Right lobe of liver (tissue), 4 donors: ENCODE results near the gene SPON1.

ENCODE experiments used
- POLR2A ChIP-seq: fragments of 450-650 bp; IDR thresholded peaks from one replicate; pipeline ENCODE4 v1.6.1; 2017; ENCODE audit warnings: antibody characterized with exemption, mild to moderate bottlenecking
- TF ChIP-seq, protein P1 (sequence below), 4 donors: fragments of 200-600 bp in 3 of 4; fragments of 450-650 bp in 1 of 4; IDR thresholded peaks; one replicate each; pipeline versions ENCODE4 v1.5.1 to v1.8.0; 2016 to 2022; ENCODE audit warnings: antibody characterized with exemption in 4 of 4, mild to moderate bottlenecking in 2 of 4
- donor health status: DM: no; HTN: no; CAD: no.
- donor health status: DM: no; HTN: no; CAD: no.
- donor health status: DM: no; HTN: yes; CAD: no.

DNA sequence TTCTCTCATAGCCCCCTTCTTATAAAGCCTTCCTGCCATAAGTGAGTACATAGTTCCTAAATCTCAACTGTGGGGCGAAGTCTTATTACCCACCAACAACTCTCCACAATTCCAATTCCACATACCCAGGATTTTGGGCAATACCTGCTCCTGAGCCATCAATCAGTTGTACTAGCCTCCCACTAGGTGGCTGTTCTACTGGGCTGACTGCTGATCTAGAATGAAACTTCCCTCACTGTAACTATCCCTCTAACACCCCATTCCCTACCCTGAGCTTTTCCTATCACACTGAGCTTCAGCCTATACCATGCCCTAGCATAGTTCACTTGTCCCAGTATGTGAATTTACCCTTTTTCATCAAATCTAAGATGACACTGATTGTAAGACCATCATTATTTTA lies 344.0 kb downstream of the SPON1 start:
- TF ChIP-seq, protein P1, sequence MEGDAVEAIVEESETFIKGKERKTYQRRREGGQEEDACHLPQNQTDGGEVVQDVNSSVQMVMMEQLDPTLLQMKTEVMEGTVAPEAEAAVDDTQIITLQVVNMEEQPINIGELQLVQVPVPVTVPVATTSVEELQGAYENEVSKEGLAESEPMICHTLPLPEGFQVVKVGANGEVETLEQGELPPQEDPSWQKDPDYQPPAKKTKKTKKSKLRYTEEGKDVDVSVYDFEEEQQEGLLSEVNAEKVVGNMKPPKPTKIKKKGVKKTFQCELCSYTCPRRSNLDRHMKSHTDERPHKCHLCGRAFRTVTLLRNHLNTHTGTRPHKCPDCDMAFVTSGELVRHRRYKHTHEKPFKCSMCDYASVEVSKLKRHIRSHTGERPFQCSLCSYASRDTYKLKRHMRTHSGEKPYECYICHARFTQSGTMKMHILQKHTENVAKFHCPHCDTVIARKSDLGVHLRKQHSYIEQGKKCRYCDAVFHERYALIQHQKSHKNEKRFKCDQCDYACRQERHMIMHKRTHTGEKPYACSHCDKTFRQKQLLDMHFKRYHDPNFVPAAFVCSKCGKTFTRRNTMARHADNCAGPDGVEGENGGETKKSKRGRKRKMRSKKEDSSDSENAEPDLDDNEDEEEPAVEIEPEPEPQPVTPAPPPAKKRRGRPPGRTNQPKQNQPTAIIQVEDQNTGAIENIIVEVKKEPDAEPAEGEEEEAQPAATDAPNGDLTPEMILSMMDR (IDR thresholded peaks at IDR 0.05) = no peak
- TF ChIP-seq POLR2A = no peak
